AG09309 (cell line): ENCODE measurements around the gene CPN2.
A peak's percentile ranks its signal among the peaks of the same experiment; 100 is the strongest.

ENCODE experiments used
- DNase-seq: peaks from one replicate; pipeline ENCODE4 v3.0.0-alpha.2; 2010; ENCODE audit warnings: low read depth
- H3K4me3 ChIP-seq: 2 replicates; pipeline ENCODE4 v1.5.1; 2011; ENCODE audit warnings: mild to moderate bottlenecking, low read depth, low read length, moderate library complexity; ENCODE audit not compliant: control insufficient read depth
- CTCF ChIP-seq: IDR thresholded peaks from 2 replicates; pipeline ENCODE4 v1.5.1; 2011; ENCODE audit warnings: mild to moderate bottlenecking, low read depth, low read length, inconsistent platforms; ENCODE audit not compliant: insufficient read depth, control insufficient read depth; ENCODE audit errors: missing control alignments

Gene CPN2

GRCh38 chr3:194351952-194352536 lies 916 bp upstream of the CPN2 start:
- no peak overlapping the region for H3K4me3 ChIP-seq
- TF ChIP-seq CTCF = no peak
- no peak for DNase-seq

GRCh38 chr3:194350726-194351071 lies 429 bp downstream of the CPN2 start:
- no peak overlapping the region for H3K4me3 ChIP-seq
- TF ChIP-seq CTCF = no peak
- no peak for DNase-seq

DNA sequence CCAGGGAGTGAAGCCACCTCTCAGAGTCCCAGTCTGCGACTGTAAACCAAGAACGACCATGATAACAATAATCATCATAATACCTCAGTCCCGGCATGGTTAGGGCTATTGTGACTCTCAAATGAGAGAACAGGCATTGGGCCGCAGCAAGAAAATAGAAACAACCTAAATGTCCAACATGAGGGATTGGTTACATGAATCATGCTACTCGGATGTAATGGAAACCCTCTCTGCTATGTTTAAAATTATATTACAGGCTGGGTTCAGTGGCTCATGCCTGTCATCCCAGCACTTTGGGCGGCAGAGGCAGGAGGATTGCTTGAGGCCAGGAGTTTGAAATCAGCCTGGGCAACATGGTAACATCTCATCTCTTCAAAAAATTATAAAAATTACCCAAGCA lies 2.8 kb downstream of the CPN2 start:
- H3K4me3 ChIP-seq = no peak overlapping the region
- no peak for TF ChIP-seq CTCF
- DNase-seq = no peak

GRCh38 chr3:194346621-194347020 lies 4.5 kb downstream of the CPN2 start:
- TF ChIP-seq CTCF = no peak
- no peak for DNase-seq

DNA sequence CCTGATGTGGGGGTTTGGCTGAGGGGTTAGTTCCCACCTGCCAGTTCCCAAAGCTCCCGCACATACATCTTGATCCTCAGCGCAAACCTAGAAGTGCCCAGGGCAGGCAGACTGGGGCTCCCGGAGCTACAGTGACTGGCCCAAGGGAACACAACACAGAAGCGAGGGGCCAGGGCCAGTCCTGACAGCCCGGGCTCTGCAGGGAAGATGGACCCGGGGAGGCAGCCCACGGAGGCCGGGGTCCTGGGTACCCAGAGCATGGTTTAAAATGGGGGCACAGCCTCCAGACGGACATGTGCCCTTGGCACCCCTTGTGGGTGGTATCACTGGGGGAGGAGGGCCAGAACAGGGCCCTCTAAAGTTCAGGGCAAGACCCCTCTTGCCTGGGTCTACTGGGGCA lies 5.1 kb downstream of the CPN2 start:
- no peak for DNase-seq
- TF ChIP-seq CTCF = no peak

More at GRCh38 chr3:194346621-194347020, 4.5 kb downstream of the CPN2 start:
- H3K4me3 ChIP-seq = no peak overlapping the region

DNA sequence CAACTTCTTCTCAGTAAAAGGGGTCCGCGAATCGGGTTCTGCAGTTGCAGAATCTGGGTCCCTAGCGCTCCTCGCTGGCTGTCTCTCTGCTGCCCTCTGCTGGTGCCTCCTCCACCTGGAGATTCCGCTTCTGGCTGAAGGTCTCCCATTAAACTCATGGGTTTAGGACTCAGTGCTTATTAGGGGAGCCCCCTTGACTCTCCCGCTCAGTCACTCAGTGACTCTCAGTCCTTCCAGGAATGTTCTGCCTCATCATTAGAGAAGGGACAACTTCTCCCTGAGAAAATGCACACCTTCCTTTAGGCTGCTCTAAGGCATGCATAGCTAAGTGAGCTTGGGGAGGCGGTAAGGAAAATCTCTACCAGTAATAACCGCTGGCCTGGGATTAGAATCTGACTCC lies 7.1 kb downstream of the CPN2 start:
- no peak for DNase-seq
- TF ChIP-seq CTCF = peak; percentile 92
- H3K4me3 ChIP-seq = no peak overlapping the region

More for the DNA sequence above, 5.1 kb downstream of the CPN2 start:
- H3K4me3 ChIP-seq = no peak overlapping the region

DNA sequence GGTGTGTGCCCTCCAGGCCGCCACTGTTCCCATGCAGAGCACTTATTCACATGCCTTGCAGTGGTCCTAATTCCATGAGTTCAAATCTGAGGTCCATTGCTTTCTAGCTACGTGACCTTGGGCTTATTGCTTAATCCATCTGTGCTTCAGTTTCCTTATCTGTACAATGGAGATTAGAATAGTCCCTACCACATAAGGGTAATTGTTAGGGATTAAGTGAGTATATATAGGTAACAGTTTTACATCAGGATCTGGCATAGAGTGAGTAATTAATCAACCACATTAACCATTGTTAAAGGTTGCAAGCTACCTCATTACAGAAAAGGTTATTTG lies 7.6 kb downstream of the CPN2 start:
- no peak for DNase-seq
- no peak for TF ChIP-seq CTCF
- no peak overlapping the region for H3K4me3 ChIP-seq
